HG03521 (cell line): ENCODE data around the gene CPEB1.

ENCODE experiments used
- ATAC-seq: cut with Tn5 transposase; IDR thresholded peaks from one replicate; pipeline ENCODE4 v1.9.1; 2021; ENCODE audit warnings: mild to moderate bottlenecking, moderate library complexity; ENCODE audit not compliant: unreplicated experiment

Gene CPEB1

DNA sequence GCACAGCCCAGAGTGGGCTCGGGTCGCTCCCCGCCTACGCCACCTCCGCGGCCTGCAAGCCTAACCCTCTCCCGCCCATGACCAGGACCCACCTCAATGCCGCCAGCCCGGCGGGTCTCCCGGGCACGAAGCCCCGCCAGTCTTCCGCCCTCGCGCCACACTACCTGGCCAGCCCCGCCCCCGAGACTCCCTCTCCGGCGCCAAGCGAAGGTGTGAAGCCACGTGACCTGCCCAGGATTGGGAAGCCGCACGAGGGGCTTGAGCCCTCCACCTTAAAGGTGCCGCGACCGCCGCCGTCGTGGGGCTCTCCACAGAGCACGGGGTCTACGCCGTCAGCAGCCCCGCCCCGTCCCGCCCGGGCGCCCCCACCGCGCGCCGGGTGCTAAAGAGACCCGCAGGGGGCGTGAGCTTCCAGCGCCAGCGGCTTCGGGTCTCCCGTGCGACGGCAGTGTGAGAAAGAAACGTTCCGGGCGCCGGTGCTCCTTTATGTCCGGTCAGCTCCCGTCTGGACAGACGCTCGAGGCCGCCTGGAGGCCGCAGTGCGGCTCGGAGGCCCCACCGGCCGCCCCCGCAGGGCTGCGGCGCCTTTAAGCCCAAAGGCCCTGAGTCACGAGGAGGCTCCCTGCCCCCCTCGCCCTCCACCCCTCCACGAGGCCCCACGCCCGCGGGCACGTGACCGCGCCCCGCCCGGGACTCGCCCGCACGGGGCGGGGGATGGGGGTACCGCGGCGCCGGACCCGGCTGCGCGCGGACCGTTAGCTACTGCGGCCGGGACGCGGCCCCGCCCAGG is at the start of gene CPEB1:
TSS of gene CPEB1 (minus strand) at position 319 of the 790 bp plus-strand sequence. CDS start 18,904 bp downstream, outside the sequence.
- ATAC-seq: no peak

DNA sequence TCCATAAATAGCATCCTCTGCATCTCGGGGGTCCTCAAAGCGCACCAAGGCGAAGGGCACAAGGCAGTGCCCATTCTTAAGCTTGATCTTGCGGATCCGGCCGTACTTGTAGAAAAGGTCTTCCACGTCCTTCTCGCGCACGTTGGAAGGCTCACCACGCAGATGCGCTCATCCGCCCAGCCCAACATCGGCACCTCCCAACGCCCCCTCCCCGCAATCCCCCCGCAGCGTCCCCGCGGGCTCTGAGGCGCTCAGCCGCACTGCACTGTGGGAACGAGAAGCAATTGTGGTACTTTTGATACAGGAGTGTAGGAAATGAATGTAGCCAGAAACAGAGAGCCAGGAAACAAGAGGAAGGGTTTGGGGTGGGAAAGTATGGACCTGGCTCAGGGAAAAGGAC is 45.0 kb upstream of the CPEB1 start:
- no peak for ATAC-seq

DNA sequence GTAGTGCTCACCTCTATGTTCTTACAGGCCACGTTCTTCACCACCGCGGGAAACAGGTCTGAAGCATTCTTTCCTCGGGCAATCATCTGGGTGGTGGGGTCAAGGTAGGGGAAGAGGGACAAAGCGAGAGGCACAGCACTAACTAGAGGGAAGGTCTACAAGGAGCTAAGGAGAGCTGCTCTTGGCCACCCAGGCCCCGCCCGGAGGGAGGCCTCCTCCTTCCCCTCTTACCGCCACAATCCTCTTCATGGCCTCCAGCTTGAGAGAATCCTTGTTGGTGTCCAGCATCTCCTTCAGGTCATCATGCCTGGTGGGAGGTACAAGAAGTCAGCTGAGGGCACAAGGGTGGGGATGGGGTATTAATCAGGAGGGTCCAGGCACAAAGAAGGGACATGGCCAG is 42.0 kb upstream of the CPEB1 start:
- no peak for ATAC-seq

DNA sequence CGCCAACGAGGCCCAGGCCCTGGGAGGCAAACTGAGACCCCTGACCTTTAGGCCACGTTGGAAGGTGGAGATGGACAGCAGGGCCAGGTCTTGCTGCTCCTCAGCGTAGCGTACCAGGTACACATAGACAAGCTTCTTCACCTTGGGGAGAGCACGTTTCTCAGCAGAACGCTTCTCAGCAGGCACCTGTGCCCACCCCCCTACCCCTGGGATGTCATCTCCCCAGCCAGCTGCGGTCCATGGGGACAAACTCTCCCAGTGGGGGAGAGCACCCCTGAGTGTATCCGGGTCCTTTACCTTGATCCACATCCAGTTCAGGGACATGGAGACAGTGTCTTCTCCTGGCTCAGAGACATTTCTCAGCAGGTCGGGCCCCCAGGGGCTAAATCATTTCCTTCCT is 41.5 kb upstream of the CPEB1 start:
- ATAC-seq: no peak

DNA sequence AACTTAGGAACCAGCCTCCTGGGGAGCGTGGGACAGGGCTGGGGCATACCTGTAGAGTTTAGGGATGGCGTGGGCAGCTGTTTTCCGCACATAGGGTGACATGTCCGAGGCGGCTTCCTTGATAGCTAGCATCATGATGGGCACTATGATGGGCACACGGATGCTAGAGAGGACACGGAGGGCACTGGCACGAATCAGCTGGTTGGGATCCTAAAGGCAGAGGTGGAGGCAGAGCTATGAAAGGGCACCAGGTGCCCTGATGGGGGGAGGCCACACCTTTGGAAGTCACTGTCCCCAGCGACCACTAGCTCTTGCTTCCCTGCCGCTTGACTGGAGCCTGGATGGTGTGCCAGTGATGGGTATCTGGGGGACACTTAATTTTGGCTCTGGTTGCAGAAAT is 34.2 kb upstream of the CPEB1 start:
- ATAC-seq: no peak

DNA sequence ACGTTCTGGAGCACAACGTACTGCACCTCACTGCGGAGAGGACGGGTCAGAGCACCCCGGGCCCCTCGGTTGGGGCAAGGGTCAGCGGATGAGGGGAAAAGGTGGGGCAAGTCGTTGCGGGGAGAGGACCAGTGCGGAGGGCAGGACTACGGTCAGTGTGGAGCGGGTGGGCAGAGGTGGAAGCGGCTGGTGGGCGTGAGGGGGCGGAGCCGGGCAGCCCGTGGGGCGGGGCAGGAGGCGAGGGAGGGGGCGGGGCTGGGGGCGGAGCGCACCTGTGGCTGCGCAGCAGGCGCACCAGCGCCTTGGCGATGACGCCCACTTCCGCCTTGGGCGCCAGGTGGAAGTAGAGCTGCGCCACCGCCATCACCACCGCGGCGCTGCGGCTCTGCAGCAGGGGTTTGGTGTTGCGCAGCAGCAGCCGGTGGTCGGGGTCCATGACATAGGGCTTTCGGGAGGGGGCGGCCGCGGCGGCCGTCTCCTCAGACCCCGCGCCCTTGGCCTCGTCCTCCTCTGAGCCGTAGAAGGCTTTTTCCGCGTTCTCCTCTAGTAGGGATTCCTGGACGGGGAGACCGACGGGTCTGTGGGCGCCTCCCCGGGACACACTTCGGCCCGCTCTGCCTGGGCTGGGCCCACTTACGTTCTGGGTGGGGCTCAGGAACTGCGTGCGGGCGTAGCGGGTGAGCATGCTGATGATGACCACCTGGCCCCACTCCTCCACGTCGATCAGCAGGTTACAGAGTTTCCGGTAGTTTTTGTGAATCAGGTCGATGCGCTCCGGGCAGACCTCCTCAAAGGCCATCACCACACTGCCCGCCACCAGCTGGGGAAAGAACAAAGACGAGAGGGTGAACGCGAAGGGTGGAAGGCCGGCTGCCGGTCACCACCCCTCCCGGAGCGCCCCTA is 33.3 kb upstream of the CPEB1 start:
- peak; percentile 79 for ATAC-seq

DNA sequence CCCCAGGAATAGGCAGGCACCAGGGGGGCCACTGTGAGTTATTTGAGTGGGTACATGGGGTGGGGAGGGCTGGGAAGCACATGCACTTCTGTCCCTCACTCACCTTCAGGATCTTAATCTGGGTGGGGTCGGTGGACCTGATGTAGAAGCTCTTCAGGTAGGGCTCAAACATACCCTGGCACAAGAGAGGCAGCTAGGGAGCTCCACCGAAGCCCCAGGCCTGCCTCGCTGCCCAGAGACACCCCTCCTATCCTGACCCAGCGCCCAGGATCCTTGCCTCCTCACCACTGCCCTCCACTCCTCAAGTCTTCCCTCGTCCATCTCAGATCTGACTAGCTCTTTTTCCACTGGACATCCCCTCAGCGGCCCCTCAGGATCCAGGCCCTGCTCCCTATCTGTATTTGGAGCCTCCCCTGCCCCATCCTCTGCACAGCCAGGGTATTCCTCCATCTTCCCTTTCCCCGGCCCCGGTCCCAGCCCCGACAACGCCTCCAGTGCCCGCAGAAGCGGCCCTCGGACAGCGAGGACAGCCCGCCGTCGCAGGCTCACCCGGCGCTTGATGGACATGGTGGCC is 32.5 kb upstream of the CPEB1 start:
- ATAC-seq: no peak

DNA sequence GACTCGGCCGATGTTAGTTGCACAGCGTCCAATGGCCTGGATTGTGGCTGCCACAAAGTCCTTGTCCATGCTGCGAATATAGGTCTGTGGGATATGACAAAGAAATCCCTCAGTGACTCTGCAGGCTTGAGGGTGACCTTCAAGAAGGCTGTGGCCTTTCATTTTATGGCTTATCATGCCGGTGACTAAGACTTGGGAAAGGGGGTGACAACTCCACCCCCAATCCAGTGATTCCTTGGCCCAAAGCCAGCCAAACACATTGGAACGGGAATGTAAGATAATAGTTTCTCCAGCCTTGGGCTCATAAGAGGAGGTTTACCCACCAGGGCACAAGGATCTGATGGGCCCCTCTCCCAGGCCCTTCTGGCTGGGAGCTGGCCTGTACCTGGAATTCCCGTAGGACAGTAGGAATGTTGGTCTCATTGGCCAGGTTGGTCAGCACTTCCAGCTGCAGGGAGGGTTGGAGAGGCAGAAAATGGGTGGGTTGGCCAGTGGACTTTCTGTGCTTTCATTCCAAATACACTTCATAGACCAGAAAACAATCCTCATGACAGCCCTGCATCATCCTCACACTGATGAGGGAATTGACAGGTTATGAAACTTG is 30.7 kb upstream of the CPEB1 start:
- no peak for ATAC-seq

DNA sequence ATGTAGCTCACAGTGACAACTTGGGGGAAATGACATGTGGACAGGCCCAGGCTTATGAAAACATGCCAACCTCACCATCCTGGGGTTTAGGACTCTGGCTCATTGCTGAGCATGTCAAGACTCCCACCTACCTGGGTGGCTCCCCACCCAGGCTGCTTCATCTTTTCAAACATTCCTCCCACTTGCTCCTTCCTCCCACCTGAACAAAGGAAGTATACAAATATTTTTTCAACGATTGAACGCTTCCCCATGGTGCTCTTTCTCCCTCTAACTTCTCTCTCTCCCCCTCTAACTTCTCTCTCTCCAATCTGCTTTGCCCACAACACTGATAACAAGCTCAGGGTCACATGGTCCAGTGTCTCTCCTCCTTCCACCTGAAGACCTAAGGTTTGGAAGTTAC is 27.7 kb upstream of the CPEB1 start:
- no peak for ATAC-seq

DNA sequence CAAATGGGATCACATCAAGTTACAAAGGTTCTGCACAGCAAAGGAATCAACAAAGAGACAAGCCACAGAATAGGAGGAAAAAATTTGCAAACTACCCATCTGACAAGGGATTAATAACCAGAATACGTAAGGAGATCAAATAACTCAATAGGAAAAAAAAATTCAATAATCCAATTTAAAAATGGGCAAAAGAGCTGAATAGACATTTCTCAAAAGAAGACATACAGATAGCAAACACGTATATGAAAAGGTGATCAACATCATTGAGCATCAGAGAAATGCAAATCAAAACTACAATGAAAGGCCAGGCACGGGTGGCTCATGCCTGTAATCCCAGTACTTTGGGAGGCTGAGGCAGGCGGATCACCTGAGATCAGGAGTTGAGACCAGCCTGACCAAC is 23.5 kb upstream of the CPEB1 start:
- ATAC-seq: no peak

DNA sequence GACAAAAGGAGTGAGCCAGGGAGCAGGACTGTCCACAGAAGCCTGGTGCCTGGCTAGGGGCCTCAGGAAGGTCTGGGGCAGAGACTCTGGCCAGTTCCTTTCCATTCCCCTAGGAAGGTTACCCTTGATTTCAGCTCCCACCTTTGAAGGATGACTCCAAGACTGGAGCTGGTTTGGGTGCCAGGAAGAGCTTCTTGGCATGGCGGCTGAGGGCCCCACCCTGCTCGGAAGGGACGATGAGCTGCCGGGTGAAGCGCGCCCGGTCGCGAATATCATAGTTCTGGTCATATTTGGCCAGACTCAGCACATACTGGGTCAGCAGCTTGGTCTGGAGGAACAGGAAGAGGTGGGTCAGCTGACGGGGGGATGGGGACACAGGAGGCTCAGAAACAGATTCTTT is 19.4 kb upstream of the CPEB1 start:
- ATAC-seq: no peak

DNA sequence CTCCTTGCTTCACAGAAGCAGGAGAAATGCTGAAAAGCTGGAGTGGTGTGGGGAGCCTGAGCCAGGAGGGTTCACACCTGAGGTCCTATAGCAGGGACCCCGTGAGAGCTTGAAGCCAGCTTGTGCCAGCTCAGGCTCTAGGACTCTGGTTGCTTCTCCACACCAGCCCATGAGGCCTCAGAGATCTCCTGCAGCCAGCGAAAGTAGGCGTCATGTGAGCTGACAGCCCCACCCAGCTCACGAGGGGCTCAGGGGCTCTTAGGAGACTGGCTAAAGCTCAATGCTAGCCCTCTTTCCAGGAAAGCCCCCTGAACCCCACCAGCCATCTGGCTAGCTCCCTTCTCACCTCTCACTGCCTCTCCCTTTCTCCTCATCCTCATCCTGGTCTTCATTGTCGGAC is 16.9 kb upstream of the CPEB1 start:
- ATAC-seq: no peak

DNA sequence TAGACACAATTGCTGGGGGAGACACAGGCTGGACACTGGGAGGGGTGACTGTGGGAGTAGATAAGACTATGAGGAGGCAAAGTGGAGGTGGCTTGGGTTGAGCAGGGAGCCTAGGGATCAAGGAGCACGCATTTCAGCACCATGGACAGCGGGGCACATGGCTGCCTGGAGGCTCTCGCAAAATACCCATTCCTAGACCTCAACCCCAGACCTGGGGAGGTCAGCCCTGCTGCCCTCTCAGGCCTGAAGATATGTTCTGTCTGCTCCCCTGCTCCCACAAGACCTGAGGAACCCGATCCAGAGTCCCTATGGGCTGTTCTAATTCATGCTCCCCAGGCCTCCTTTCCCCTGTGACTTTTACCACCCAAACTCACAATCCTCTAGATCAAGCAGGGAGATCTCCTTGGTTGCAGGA is 16.0 kb upstream of the CPEB1 start:
- no peak for ATAC-seq

DNA sequence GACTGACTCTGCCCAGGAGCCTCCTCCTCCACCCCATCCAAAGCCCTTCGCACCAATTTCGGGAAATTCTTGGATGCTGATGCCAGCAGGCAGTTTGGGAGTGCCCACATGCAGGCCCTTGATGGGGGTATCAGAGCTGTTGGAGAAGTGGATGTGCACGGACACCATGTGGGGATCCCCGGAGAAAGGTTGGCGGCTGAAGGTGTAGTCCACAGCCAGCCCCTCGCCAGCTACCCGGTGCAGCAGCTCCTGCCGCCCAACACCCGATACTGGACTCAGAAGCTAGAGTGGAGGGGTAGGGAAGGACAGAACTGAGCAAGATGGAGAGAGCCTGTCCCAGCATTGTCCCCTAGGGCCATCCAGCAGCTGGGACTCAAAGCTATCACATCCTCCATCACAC is 15.5 kb upstream of the CPEB1 start:
- no peak for ATAC-seq

DNA sequence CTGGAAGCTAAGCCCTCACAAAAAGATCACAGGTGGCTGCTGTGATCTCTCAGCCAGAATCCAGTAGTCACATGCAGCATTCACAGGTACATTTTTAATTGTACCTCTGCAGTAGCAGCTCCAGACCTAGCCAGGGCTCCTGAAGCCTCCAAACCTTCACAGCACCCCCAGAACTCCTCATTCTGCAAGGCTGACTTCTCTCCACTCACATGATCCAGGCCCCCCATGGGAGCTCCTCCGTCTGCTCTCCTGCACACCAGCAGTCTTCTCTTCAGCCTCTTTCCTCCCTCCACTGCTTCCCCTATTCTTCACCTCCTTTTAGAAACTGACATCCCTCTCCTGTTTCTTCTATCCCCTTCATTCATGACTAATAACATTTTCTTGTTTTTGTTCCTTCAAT is 13.2 kb upstream of the CPEB1 start:
- no peak for ATAC-seq

DNA sequence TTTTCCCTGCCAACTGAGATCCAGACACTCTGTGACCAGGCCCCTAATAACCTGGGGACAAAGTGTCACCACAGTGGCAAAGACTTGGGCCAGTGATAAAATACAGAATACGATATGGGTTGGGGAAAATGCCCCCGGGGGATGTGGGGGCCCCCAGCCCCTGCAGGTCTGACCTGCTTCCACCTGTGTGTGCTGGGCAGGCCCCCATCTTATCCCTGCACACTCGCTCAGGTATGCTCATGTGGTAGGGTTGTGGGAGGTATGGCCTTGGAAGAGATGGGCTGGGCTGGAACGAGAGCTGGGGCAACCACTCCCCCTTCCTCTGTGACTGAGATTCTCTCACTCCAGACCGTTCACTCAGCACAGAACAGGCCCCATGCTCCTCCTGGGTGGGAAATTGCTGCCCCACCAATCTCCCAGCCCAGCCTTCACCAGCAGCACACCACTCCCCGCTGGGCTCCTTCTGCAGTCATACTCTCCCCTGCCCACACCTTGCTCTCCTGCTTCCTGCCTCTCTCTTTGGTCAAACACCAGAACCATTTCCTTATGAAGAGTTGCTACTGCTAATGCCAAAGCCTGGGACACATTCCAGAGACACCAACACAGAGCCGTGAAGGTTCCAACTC is 9.6 kb upstream of the CPEB1 start:
- no peak for ATAC-seq

DNA sequence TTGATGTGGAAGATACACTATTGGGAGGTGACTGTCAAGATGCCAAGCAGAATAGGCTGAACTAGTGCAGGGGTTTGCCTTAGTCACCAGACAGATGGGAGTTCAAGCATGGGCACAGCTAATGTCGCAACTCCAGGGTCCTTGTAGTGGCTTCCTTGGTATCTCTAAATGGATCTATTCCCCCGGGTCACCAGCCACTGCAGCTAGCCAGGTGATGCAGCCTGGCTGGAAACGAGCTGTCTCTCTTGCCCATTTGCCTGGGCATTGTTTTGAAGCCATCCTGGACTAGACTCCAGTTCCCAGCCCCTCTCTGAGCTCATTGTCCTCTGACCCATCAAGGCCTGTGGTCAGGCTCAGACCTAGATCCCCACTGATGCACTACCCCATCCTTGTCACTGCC is 8.4 kb upstream of the CPEB1 start:
- ATAC-seq: no peak

DNA sequence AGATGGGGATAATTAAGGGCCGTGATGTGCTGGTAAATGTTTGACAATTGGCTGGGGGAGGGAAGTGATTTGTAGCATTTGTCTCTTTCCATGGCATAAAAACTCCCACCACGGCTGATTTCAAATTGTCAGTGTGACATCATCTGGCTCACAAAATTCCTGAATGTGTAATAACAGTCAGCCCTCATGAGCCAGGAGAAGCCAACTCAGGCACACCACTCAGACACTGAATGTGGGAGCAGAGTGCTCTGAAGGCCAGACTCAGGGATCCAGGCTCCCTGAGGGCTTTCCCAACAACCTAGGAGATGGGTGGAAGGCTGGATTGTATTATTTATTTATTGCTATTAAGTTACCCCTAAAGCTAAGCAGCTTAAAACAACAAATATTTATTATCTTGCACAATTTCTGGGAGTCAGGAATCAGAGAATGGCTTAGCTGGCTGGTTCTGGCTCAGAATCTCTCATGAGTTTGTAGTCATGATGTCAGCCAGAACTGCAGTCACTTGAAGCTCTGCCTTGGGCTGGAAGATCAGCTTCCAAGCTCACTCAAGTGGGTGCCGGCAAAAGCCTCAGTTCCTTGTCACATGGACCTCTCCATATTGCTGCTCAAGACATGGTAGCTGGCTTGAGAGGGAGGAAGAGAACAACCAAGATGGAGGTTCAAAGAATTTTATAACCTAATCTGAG is 6.5 kb upstream of the CPEB1 start:
- ATAC-seq: no peak

DNA sequence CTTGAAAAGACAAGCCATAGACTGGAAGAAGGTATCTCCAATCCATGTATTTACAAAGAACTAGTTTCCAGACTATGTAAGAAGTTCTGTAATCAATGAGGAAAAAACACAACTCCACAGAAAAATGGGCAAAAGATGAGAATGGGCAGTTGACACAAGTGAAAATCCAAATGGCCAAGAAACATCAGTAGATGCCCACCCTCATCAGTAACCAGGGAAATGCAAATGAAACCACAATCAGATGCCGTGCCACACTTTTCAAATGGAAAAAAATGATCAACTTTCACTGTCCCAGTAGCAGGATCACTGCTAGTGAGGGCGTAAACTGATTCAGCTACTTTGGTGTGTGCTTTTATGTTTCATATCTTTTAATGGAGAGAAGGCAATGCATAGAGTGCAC is 4.5 kb upstream of the CPEB1 start:
- ATAC-seq: no peak

DNA sequence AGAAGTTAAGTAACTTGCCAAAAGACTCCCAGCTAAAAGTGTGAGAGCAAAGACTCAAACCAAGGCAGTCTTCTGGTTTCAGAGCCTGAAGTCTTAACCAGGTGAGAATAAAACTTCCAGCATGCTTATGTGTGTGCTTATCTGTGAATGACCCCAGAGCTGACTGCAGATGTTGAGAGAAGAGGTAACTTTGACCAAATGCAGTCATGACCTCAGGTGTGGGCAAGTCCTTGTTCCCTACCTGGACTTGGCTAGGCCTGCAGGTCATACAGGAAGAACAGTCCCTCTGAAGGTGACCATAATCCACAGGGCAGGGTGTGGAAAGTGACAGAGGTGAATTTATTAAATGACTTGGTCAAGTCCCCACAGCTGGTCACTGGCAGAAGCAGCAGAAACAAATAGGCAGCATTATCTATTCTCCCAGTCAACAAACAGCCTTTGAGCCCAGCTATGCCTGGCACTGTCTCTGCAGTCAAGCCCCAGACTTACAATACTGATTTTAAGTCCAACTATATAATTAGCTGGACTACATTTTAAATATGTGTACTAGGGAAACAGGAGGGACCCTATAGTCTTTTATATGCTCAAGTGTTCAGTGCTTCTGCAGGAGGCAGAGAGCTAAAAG is 3.0 kb upstream of the CPEB1 start:
- no peak for ATAC-seq
